GM19238 (cell line): ENCODE data around the gene HOXA7.

Experiments used
- DNase-seq: peaks from one replicate; pipeline ENCODE4 v3.0.0; 2011; ENCODE audit warnings: low spot score; ENCODE audit not compliant: insufficient read length

The HOXA7 gene

GRCh38 chr7:27193335-27194001, 37.0 kb upstream of the HOXA7 start:
- DNase-seq, result no peak

GRCh38 chr7:27192546-27193334, 36.3 kb upstream of the HOXA7 start:
- DNase-seq, result no peak

GRCh38 chr7:27191833-27192545, 35.5 kb upstream of the HOXA7 start:
- no peak for DNase-seq

GRCh38 chr7:27191161-27191731, 34.8 kb upstream of the HOXA7 start:
- DNase-seq, result no peak

GRCh38 chr7:27189997-27190748, 33.7 kb upstream of the HOXA7 start:
- no peak for DNase-seq

GRCh38 chr7:27189295-27189996, 33.0 kb upstream of the HOXA7 start:
- no peak for DNase-seq

GRCh38 chr7:27188386-27189294, 32.2 kb upstream of the HOXA7 start:
- no peak for DNase-seq

GRCh38 chr7:27187475-27188385, 31.3 kb upstream of the HOXA7 start:
- DNase-seq, result no peak

GRCh38 chr7:27186668-27187474, 30.4 kb upstream of the HOXA7 start:
- DNase-seq, result no peak

GRCh38 chr7:27185854-27186667, 29.6 kb upstream of the HOXA7 start:
- no peak for DNase-seq

GRCh38 chr7:27185013-27185853, 28.8 kb upstream of the HOXA7 start, which contains the start of gene HOXA11:
Gene HOXA11, minus strand, starts transcription at chr7:27185232. Its CDS starts 88 bp downstream, at chr7:27185144.
- no peak for DNase-seq

- DNase-seq, result no peak
Observed at GRCh38 chr7:27184337-27185012, 28.0 kb upstream of the HOXA7 start.

GRCh38 chr7:27183682-27184336, 27.3 kb upstream of the HOXA7 start:
- DNase-seq, result no peak

- no peak for DNase-seq
Observed at GRCh38 chr7:27182861-27183681, 26.6 kb upstream of the HOXA7 start.
